H1 (cell line): ENCODE data around the gene FAM149B1. TPM values are rescaled to one million over a fixed set of nuclear protein-coding genes. Genes with fewer than 3 reads are reported as not detected.

ENCODE experiments used
- CTCF ChIA-PET: fragments of 300-600 bp; sonication (Branson Sonifier 250); formaldehyde crosslinking; loops from one replicate; lab custom pipeline; 2021; ENCODE audit not compliant: partially characterized antibody; lab: Charles Lee
- POLR2A ChIA-PET: fragments of 300-600 bp; sonication (Branson Sonifier 250); formaldehyde crosslinking; loops from one replicate; lab custom pipeline; 2021; ENCODE audit warnings: inconsistent platforms; ENCODE audit not compliant: partially characterized antibody; lab: Charles Lee
- DNase-seq, 2 experiments: peaks; one replicate each; pipeline versions ENCODE4 v3.0.0 to v3.0.0-alpha.2; 2010 to 2022; ENCODE audit warnings: low spot score in 2 of 2, low read depth in 1 of 2, mixed read lengths in 1 of 2
- FAIRE-seq: peaks from 2 replicates; lab custom pipeline; 2011; peaks lifted over from hg19 to GRCh38; lab: Jason Lieb, UNC
- H2AFZ ChIP-seq: 2 replicates; pipeline ENCODE4 v1.8.1; 2012; ENCODE audit warnings: low read length, inconsistent platforms
- H2AK5ac ChIP-seq: 2 replicates; pipeline ENCODE4 v1.6.1; 2013; ENCODE audit warnings: low read depth, low read length
- H2BK120ac ChIP-seq: replicated peaks from 2 replicates; pipeline ENCODE3; 2013; ENCODE audit warnings: low read depth, low read length, inconsistent platforms
- H2BK12ac ChIP-seq: 2 replicates; pipeline ENCODE4 v1.6.1; 2013; ENCODE audit warnings: low read depth, low read length
- H2BK15ac ChIP-seq: 2 replicates; pipeline ENCODE4 v1.6.1; 2013; ENCODE audit warnings: low read length
- H2BK20ac ChIP-seq: 2 replicates; pipeline ENCODE4 v1.6.1; 2013; ENCODE audit warnings: low read length
- H2BK5ac ChIP-seq: 2 replicates; pipeline ENCODE4 v1.6.1; 2013; ENCODE audit warnings: low read depth, low read length
- H3K14ac ChIP-seq: 2 replicates; pipeline ENCODE4 v1.6.1; 2013; ENCODE audit warnings: inconsistent platforms; ENCODE audit not compliant: insufficient read length
- H3K18ac ChIP-seq: 2 replicates; pipeline ENCODE4 v1.6.1; 2013; ENCODE audit warnings: low read length; ENCODE audit errors: extremely low read depth
- H3K23ac ChIP-seq: 2 replicates; pipeline ENCODE4 v1.6.1; 2013; ENCODE audit warnings: inconsistent platforms; ENCODE audit not compliant: insufficient read length
- H3K23me2 ChIP-seq: 2 replicates; pipeline ENCODE4 v1.6.1; 2013; ENCODE audit warnings: low read depth, low read length
- H3K27ac ChIP-seq: 2 replicates; pipeline ENCODE4 v1.6.1; 2011; ENCODE audit warnings: low read depth, low read length, inconsistent platforms
- H3K27me3 ChIP-seq, 4 experiments: replicated peaks in 1 of 4; 1 replicate in 1 of 4; 2 replicates in 3 of 4; pipeline versions ENCODE4 v1.6.1 to v1.8.1; 2011 to 2013; ENCODE audit warnings: low read length in 3 of 4, mild to moderate bottlenecking in 3 of 4, inconsistent platforms in 2 of 4, mixed read lengths in 2 of 4, moderate library complexity in 1 of 4; ENCODE audit not compliant: control insufficient read depth in 3 of 4, insufficient read depth in 3 of 4; ENCODE audit errors: extremely low read depth in 1 of 4
- H3K36me3 ChIP-seq, 4 experiments: 2 replicates each; pipeline versions ENCODE4 v1.6.1 to v1.8.1; 2011 to 2013; ENCODE audit warnings: mild to moderate bottlenecking in 4 of 4, low read length in 3 of 4, moderate library complexity in 2 of 4, control low read depth in 1 of 4, inconsistent platforms in 1 of 4; ENCODE audit not compliant: insufficient read depth in 4 of 4, control insufficient read depth in 2 of 4
- H3K4ac ChIP-seq: replicated peaks from 2 replicates; pipeline ENCODE3; 2013; ENCODE audit warnings: low read length, low read depth, mixed read lengths, inconsistent platforms; ENCODE audit not compliant: insufficient read length
- H3K4me1 ChIP-seq, 4 experiments: replicated peaks in 1 of 4; 1 replicate in 1 of 4; 2 replicates in 3 of 4; pipeline versions ENCODE4 v1.6.1 to v1.8.1; 2011 to 2013; ENCODE audit warnings: low read length in 3 of 4, inconsistent platforms in 2 of 4, mixed read lengths in 1 of 4; ENCODE audit not compliant: insufficient read depth in 4 of 4, control insufficient read depth in 3 of 4
- H3K4me2 ChIP-seq, 2 experiments: 2 replicates each; pipeline versions ENCODE4 v1.6.1 to v1.8.1; 2011 to 2013; ENCODE audit warnings: low read depth in 2 of 2, low read length in 2 of 2, control low read depth in 1 of 2, inconsistent platforms in 1 of 2, mild to moderate bottlenecking in 1 of 2; ENCODE audit not compliant: insufficient read depth in 1 of 2
- H3K4me3 ChIP-seq, 4 experiments: fragments of 200-600, 300-600 bp in 1 of 4; sonication (generic), shearing (Covaris generic), sonication (Bioruptor Twin) in 1 of 4; 2 replicates each; pipeline versions ENCODE4 v1.5.1 to v1.8.1; 2011 to 2016; ENCODE audit warnings: low read length in 4 of 4, low read depth in 3 of 4, control low read depth in 2 of 4, inconsistent platforms in 2 of 4, mild to moderate bottlenecking in 2 of 4, mixed read lengths in 1 of 4, moderate library complexity in 1 of 4; ENCODE audit not compliant: insufficient read depth in 2 of 4; ENCODE audit errors: extremely low read depth in 1 of 4
- H3K56ac ChIP-seq: replicated peaks from 2 replicates; pipeline ENCODE3; 2013; ENCODE audit warnings: low read depth, mild to moderate bottlenecking, mixed read lengths, low read length, inconsistent platforms; ENCODE audit not compliant: insufficient read length
- H3K79me1 ChIP-seq: 2 replicates; pipeline ENCODE4 v1.6.1; 2013; ENCODE audit warnings: low read depth, low read length, control low read depth
- H3K79me2 ChIP-seq, 2 experiments: 2 replicates each; pipeline versions ENCODE4 v1.6.1 to v1.8.1; 2012 to 2013; ENCODE audit warnings: low read length in 2 of 2, mild to moderate bottlenecking in 2 of 2, inconsistent platforms in 1 of 2; ENCODE audit not compliant: insufficient read depth in 2 of 2, control insufficient read depth in 1 of 2
- H3K9ac ChIP-seq, 4 experiments: replicated peaks in 1 of 4; 1 replicate in 1 of 4; 2 replicates in 3 of 4; pipeline versions ENCODE4 v1.6.1 to v1.8.1; 2011 to 2013; ENCODE audit warnings: low read depth in 3 of 4, low read length in 3 of 4, control low read depth in 2 of 4, mild to moderate bottlenecking in 2 of 4, moderate library complexity in 2 of 4, inconsistent platforms in 1 of 4; ENCODE audit errors: extremely low read depth in 1 of 4
- H3K9me3 ChIP-seq, 2 experiments: 2 replicates each; pipeline versions ENCODE4 v1.6.1 to v1.8.1; 2012 to 2013; ENCODE audit warnings: mild to moderate bottlenecking in 2 of 2, moderate library complexity in 2 of 2, control low read depth in 1 of 2, inconsistent platforms in 1 of 2, low read depth in 1 of 2, low read length in 1 of 2, mixed read lengths in 1 of 2; ENCODE audit not compliant: insufficient read depth in 2 of 2
- H4K20me1 ChIP-seq, 2 experiments: replicated peaks in 1 of 2; 2 replicates each; pipeline versions ENCODE3 to v1.8.1; 2011 to 2013; ENCODE audit warnings: inconsistent platforms in 2 of 2, low read length in 2 of 2, mild to moderate bottlenecking in 1 of 2; ENCODE audit not compliant: insufficient read depth in 2 of 2, control insufficient read depth in 1 of 2
- H4K5ac ChIP-seq: 2 replicates; pipeline ENCODE4 v1.6.1; 2013; ENCODE audit warnings: low read length, low read depth, mixed read lengths, inconsistent platforms; ENCODE audit not compliant: insufficient read length
- H4K8ac ChIP-seq: 2 replicates; pipeline ENCODE4 v1.8.0; 2013; ENCODE audit warnings: mild to moderate bottlenecking, moderate library complexity, low read length, inconsistent platforms; ENCODE audit not compliant: insufficient read depth; ENCODE audit errors: extremely low read depth
- H4K91ac ChIP-seq: replicated peaks from 2 replicates; pipeline ENCODE3; 2013; ENCODE audit warnings: low read length, mixed read lengths, inconsistent platforms; ENCODE audit not compliant: insufficient read length
- BRCA1 ChIP-seq: IDR thresholded peaks from 2 replicates; pipeline ENCODE4 v1.6.1; 2012; ENCODE audit warnings: low read depth, low read length, improper control_type of control experiment
- EGR1 ChIP-seq: IDR thresholded peaks from 2 replicates; pipeline ENCODE4 v1.6.1; 2011; ENCODE audit warnings: low read depth, low read length, borderline replicate concordance
- HDAC6 ChIP-seq: IDR thresholded peaks from one replicate; pipeline ENCODE4 v1.7.1; 2012; ENCODE audit warnings: low read depth, mild to moderate bottlenecking, inconsistent platforms, low read length, moderate library complexity
- JUND ChIP-seq: IDR thresholded peaks from 2 replicates; pipeline ENCODE4 v1.6.1; 2011; ENCODE audit warnings: mild to moderate bottlenecking, improper control_type of control experiment, low read length
- KDM1A ChIP-seq: fragments of 200-600, 300-600 bp; sonication (generic); IDR thresholded peaks from 2 replicates; pipeline ENCODE4 v1.7.1; 2016; ENCODE audit warnings: mild to moderate bottlenecking, low read length, borderline replicate concordance
- KDM4A ChIP-seq: IDR thresholded peaks from one replicate; pipeline ENCODE4 v1.7.1; 2012; ENCODE audit warnings: low read depth, mild to moderate bottlenecking, moderate library complexity, low read length, inconsistent platforms; ENCODE audit not compliant: severe bottlenecking
- PHF8 ChIP-seq: fragments of 200-600 bp; sonication (generic); conservative IDR thresholded peaks from 2 replicates; pipeline ENCODE4 v1.7.1; 2012; ENCODE audit warnings: low read depth, mild to moderate bottlenecking, inconsistent platforms, low read length, moderate library complexity
- POU5F1 ChIP-seq: IDR thresholded peaks from 2 replicates; pipeline ENCODE4 v1.6.1; 2011; ENCODE audit warnings: low read depth, mild to moderate bottlenecking, low read length, moderate library complexity
- ZNF274 ChIP-seq: IDR thresholded peaks from 2 replicates; pipeline ENCODE4 v1.7.0; 2012; ENCODE audit warnings: low read length, borderline replicate concordance; ENCODE audit errors: extremely low read depth
- WGBS, 2 experiments: shearing (Covaris generic) in 1 of 2; methylation state at CpG; one replicate each; pipeline versions ENCODE4 v1.1.6 to v1.1.7; 2013 to 2015; ENCODE audit warnings: low lambda C conversion rate in 2 of 2, mixed read lengths in 2 of 2, inconsistent platforms in 1 of 2, low coverage in 1 of 2, missing lambda C conversion rate in 1 of 2; ENCODE audit not compliant: insufficient replicate concordance in 2 of 2, insufficient coverage in 1 of 2, insufficient read length in 1 of 2; ENCODE audit errors: extremely low coverage in 1 of 2, missing lambda C conversion rate in 1 of 2; 5-methylcytosine and 5-hydroxymethylcytosine counted together
- polyA plus RNA-seq, 7 experiments: library from polyadenylated mRNA; depleted of rRNA in 3 of 7; stranded (reverse) in 5 of 7; unstranded in 2 of 7; fragments of >200 nt in 5 of 7; fragments of 200-250 nt in 2 of 7; gene quantifications; 1 replicate in 5 of 7; 2 replicates in 1 of 7; 4 replicates in 1 of 7; pipeline versions ENCODE4 v1.2.1 to v1.2.3, GENCODE V29; 2011 to 2013; ENCODE audit warnings: missing spikeins in 2 of 7, mixed read lengths in 2 of 7
- total RNA-seq: library from RNA; stranded (reverse); fragmentation: NEBNext Ultra II Directional; extraction: Animal tissue kit (Norgen Biotek cat#: 25700); gene quantifications from 2 replicates; pipeline ENCODE4 v1.2.1, GENCODE V29; 2021

FAM149B1 gene
- total and polyA plus RNA-seq, 2 of the 8 experiments (the other 6 are each of a cell fraction or from before 2014, with no cell fraction given) = 16.8 to 21.9 TPM

DNA sequence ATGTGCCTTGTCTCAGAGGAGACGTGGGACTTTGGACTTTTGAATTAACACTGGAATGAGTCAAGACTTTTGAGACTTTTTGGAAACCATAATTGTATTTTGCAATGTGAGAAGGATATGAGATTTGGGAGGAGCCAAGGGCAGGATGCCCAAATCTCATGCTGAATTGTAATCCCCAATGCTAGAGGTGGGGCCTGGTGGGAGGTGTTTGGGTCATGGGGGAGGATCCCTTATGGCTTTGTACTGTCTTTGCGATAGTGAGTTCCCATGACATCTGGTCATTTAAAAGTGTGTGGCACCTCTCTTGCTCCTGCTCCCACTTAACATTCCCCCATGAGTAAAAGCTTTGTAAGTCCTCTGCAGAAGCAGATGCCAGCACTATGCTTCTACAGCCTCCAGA, 40.0 kb downstream of the FAM149B1 start:
- H4K91ac ChIP-seq = no peak overlapping the region
- no peaks in the 10 kb centered on the region for H3K4me1 ChIP-seq
- ChIA-PET CTCF (interaction anchor here (1.5 to 2.0 kb wide), 2 partner anchors 11 to 39 kb away, joined by 3 to 8 read pairs; no protein-coding TSS in a partner anchor), POLR2A (interaction anchor here (0.6 to 1.6 kb wide), 2 partner anchors 29 to 39 kb away, joined by 3 to 6 read pairs; partner anchors contain the start of gene DNAJC9)
- H3K9ac ChIP-seq = no peak overlapping the region
- no peak overlapping the region for H3K4me3 ChIP-seq
- no peaks in the 10 kb centered on the region for H4K20me1 ChIP-seq
- no peak overlapping the region for H2AFZ ChIP-seq
- WGBS, 2 experiments = 87% methylated on average over 2 of the region's 2 CpGs; no CpG with 5 or more reads in 1 of the 2 experiments
- no peak overlapping the region for H4K8ac ChIP-seq
- no peak overlapping the region for H3K27ac ChIP-seq
- H3K14ac ChIP-seq = no peak overlapping the region
- peaks cover 0 to 6% (median 1%) of the 10 kb centered on the region in 4 experiments; a peak in 2 of 8 replicates for H3K36me3 ChIP-seq
- peaks cover 19 to 25% of the 10 kb centered on the region in 2 experiments for H3K9me3 ChIP-seq
- no peak overlapping the region for H2BK12ac ChIP-seq
- no peaks in the 10 kb centered on the region for H3K27me3 ChIP-seq
- H3K56ac ChIP-seq = no peak overlapping the region
- no peak overlapping the region for H2BK20ac ChIP-seq
- H2BK120ac ChIP-seq = no peak overlapping the region
- no peak overlapping the region for H2AK5ac ChIP-seq
- H3K4ac ChIP-seq = no peak overlapping the region
- H3K23me2 ChIP-seq = no peaks in the 10 kb centered on the region
- FAIRE-seq = no peak
- H4K5ac ChIP-seq = no peak overlapping the region
- DNase-seq = no peak
- no peak overlapping the region for H3K23ac ChIP-seq
- no peak overlapping the region for H2BK15ac ChIP-seq
- H3K79me1 ChIP-seq = no peaks in the 10 kb centered on the region
- H3K18ac ChIP-seq = no peak overlapping the region
- no peak overlapping the region for H2BK5ac ChIP-seq
- H3K79me2 ChIP-seq = no peaks in the 10 kb centered on the region
- no peak overlapping the region for H3K4me2 ChIP-seq
- no peak for TF ChIP-seq KDM4A
- TF ChIP-seq JUND = no peak
- no peak for TF ChIP-seq ZNF274
- no peak for TF ChIP-seq PHF8
- TF ChIP-seq POU5F1 = no peak
- no peak for TF ChIP-seq KDM1A
- no peak for TF ChIP-seq EGR1
- no peak for TF ChIP-seq HDAC6
- TF ChIP-seq BRCA1 = no peak
